ENCODE data around the gene MLX.

DNA sequence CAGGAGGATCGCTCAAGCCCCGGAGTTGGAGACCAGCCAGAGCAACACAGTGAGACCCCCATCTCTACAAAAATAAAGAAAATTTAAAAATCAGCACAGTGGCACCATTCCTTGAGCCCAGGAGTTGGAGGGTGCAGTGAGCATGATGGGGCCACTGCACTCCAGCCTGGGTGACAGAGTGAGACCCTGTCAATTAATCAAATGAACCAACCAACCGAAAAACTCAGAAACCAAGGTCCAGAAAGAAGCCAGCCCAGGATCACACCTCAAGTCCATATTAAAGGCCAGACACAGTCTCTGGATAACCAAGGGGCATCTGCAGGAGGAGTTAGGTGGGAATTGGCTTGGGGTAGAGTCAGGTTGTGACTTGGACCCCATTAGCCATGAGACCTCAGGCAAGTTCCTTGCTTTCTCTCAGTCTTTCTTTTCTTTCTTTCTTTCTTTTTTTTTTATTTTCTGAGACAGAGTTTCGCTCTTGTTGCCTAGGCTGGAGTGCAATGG lies 11.7 kb upstream of the MLX start:
- TF ChIP-seq YY1 (IDR thresholded peaks at IDR 0.05; ENCODE audit: insufficient read depth, insufficient read length) = no peak
- TF ChIP-seq ZNF274 (IDR thresholded peaks at IDR 0.05; ENCODE audit: low read depth, low read length) = no peak
- no peak for TF ChIP-seq SUZ12 (IDR thresholded peaks at IDR 0.05; ENCODE audit: extremely low read depth, insufficient read depth, insufficient read length)

All from NT2/D1 (cell line).